ENCODE data around the gene SMC6. TPM values are rescaled to one million over a fixed set of nuclear protein-coding genes. Genes with fewer than 3 reads are reported as not detected.

SMC6 gene
- total and polyA plus RNA-seq, 10 of the 15 experiments (the other 5 are each of a cell fraction or from before 2014, with no cell fraction given), result 12.8 to 63.8 (median 38.8) TPM

GRCh38 chr2:17759805-17760204, 6.2 kb upstream of the SMC6 start:
- SMC1A ChIA-PET (ENCODE audit: uncharacterized antibody, unreplicated experiment), result interaction anchor here (0.9 to 2.6 kb wide), 16 partner anchors 8 to 71 kb away, joined by 3 to 19 read pairs (median 6); no protein-coding TSS in a partner anchor
- in situ Hi-C loops (cut with MboI), result no loop called here
- intact Hi-C loops (cut with micrococcal nuclease; ENCODE audit: unreplicated experiment), result loop anchor here (10.0 kb wide), 1 partner anchor 1105 kb away; no protein-coding TSS in a partner anchor
- no peak overlapping the region for H3K4me2 ChIP-seq (ENCODE audit: control insufficient read depth, insufficient read depth)
- H4K20me1 ChIP-seq (ENCODE audit: control insufficient read depth, insufficient read depth), result no peaks in the 10 kb centered on the region
- DNase-seq (ENCODE audit: low read depth, low spot score), result no peak
- H3K27ac ChIP-seq (ENCODE audit: control insufficient read depth, insufficient read depth), result no peak overlapping the region
- no peak overlapping the region for H3K9ac ChIP-seq (ENCODE audit: control insufficient read depth, insufficient read depth, low read length)
- peaks cover 0 to 6% of the 10 kb centered on the region in 2 experiments; a peak in 3 of 4 replicates for H3K36me3 ChIP-seq (ENCODE audit: control insufficient read depth in 2 of 2, insufficient read depth in 2 of 2, low read length in 1 of 2)
- FAIRE-seq, result no peak
- WGBS (ENCODE audit: insufficient coverage, insufficient replicate concordance, low lambda C conversion rate, missing lambda C conversion rate), result 96% methylated on average over 2 of the region's 2 CpGs
- no peaks in the 10 kb centered on the region for H3K9me3 ChIP-seq (replicated peaks; ENCODE audit: control insufficient read depth, insufficient read depth, low read length)
- H3K27me3 ChIP-seq (replicated peaks in 1 of 2; ENCODE audit: control insufficient read depth in 2 of 2, insufficient read depth in 2 of 2, low read length in 1 of 2), result no peaks in the 10 kb centered on the region
- no peak overlapping the region for H2AFZ ChIP-seq (ENCODE audit: control insufficient read depth, low read depth, low read length)
- H3K79me2 ChIP-seq (ENCODE audit: control insufficient read depth, insufficient read depth, low read length), result peaks cover 57% of the 10 kb centered on the region
- no peak overlapping the region for H3K4me3 ChIP-seq
- CTCF ChIA-PET, result interaction anchor here (0.6 to 4.5 kb wide), 11 partner anchors 8 to 419 kb away, joined by 3 to 45 read pairs (median 4); no protein-coding TSS in a partner anchor
- no TSS peak for BruUV-seq (replicated peaks)
- RAD21 ChIA-PET (ENCODE audit: unreplicated experiment), result interaction anchor here (0.8 to 1.6 kb wide), 8 partner anchors 8 to 72 kb away, joined by 3 to 11 read pairs (median 4); partner anchors contain the start of gene MSGN1
- H3K4me1 ChIP-seq (ENCODE audit: control insufficient read depth, insufficient read depth, low read length), result 0 out of 2 replicates have a peak, but pooled peaks cover 3% of the 10 kb centered on the region
- TF ChIP-seq ZNF592 (IDR thresholded peaks at IDR 0.05) (no peak), BACH1 (IDR thresholded peaks at IDR 0.05; ENCODE audit: borderline replicate concordance) (no peak)
- POLR2A ChIA-PET, result interaction anchor here (1.2 to 1.3 kb wide), 2 partner anchors 13 to 19 kb away, joined by 3 read pairs; no protein-coding TSS in a partner anchor
- ATAC-seq, result no peak
